ENCODE measurements around the gene PNPLA8. TPM values are rescaled to one million over a fixed set of nuclear protein-coding genes. Genes with fewer than 3 reads are reported as not detected.

Gene PNPLA8
- total RNA-seq, 1 donor from 2014 or later: 29.5 TPM

DNA sequence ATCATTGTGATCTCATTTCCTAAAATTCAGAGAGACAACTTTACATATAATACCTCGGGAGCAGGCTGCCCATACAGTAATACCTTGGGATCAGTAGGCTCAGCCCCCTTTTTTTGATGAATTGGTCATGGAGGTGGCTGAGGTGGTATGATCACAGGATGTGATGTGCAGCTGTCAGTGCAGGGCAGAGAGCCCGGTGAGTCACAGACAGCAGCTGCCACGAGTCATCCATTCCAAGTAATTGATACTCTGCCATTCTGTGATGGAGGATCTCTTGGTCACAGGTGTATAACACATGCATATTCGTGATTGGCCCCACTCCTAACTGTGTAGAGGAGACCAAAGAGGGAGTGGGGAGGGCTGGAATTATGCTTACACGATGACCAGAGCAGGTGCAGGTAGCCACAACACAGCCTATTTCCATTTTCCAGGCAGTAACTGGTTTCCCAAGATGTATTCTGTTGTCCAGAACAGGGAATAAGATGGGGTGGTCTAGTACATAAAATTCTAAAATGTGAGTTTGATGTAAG is 83.8 kb downstream of the PNPLA8 start:
- Mint-ChIP-seq H3K9me3 (ENCODE audit: unreplicated experiment) (no peaks in the 10 kb centered on the region), H3K27ac (ENCODE audit: unreplicated experiment) (no peak overlapping the region), H3K27me3 (ENCODE audit: unreplicated experiment) (no peaks in the 10 kb centered on the region), H3K4me3 (ENCODE audit: unreplicated experiment) (no peak overlapping the region), H3K4me1 (ENCODE audit: unreplicated experiment) (no peaks in the 10 kb centered on the region), H3K36me3 (ENCODE audit: unreplicated experiment) (peaks cover 5% of the 10 kb centered on the region)
- no peak for DNase-seq (ENCODE audit: extremely low spot score, unreplicated experiment)
- no peak for TF ChIP-seq CTCF (IDR thresholded peaks at IDR 0.05)

DNA sequence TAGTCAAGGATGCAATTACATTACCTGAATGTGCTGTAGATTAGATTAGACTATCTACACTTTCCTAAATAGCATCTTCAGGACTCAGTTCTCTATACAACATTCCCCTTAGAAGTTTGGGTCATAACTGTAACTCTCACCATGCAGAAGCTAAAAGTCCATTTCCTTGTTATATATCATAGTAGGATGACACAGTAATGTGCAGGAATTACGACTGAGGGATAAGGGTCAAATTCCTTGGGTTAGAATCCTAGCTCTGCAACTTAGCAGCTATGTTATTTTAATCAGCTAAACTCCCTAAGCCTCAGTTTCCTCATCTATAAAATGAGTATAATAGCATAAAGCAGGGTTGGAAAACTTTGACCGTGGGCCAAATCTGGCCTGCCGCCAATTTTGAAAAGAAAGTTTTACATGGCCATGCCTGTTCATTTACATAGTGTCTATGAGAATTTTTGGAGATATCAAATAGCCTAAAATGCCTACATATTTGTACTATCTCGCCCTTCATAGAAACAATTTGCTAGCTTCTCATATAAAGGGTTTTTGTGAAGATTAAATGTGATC is 84.5 kb downstream of the PNPLA8 start:
- TF ChIP-seq CTCF (IDR thresholded peaks at IDR 0.05): no peak
- Mint-ChIP-seq H3K9me3 (ENCODE audit: unreplicated experiment) (no peaks in the 10 kb centered on the region), H3K4me1 (ENCODE audit: unreplicated experiment) (no peaks in the 10 kb centered on the region), H3K36me3 (ENCODE audit: unreplicated experiment) (peaks cover 5% of the 10 kb centered on the region), H3K27ac (ENCODE audit: unreplicated experiment) (no peak overlapping the region), H3K27me3 (ENCODE audit: unreplicated experiment) (no peaks in the 10 kb centered on the region), H3K4me3 (ENCODE audit: unreplicated experiment) (no peak overlapping the region)
- no peak for DNase-seq (ENCODE audit: extremely low spot score, unreplicated experiment)

DNA sequence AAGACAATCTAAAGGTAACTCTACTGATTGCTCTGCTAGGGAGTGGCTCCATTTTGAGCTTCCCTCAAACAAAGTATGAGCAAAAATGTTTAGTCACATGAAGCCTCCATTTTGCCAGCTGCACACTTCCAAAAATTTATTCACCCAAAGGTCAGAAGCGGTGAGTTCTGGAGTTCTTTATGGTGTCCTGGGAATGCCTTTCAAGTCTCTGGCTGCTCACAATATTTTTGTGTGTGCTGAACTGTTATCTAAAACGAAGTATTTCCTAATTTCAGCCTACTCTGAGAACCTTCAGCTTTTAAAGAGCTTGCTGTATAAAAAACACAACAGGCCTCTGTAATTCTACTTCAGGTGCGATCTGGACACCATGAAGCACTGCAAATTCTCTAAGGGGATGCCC is 85.3 kb downstream of the PNPLA8 start:
- peaks cover 3% of the 10 kb centered on the region for H3K36me3 Mint-ChIP-seq (ENCODE audit: unreplicated experiment)
- no peak for DNase-seq (ENCODE audit: extremely low spot score, unreplicated experiment)
- H3K27me3 Mint-ChIP-seq (ENCODE audit: unreplicated experiment): no peaks in the 10 kb centered on the region
- H3K4me1 Mint-ChIP-seq (ENCODE audit: unreplicated experiment): no peaks in the 10 kb centered on the region
- H3K4me3 Mint-ChIP-seq (ENCODE audit: unreplicated experiment): no peak overlapping the region
- H3K9me3 Mint-ChIP-seq (ENCODE audit: unreplicated experiment): no peaks in the 10 kb centered on the region
- no peak overlapping the region for H3K27ac Mint-ChIP-seq (ENCODE audit: unreplicated experiment)
- no peak for TF ChIP-seq CTCF (IDR thresholded peaks at IDR 0.05)

DNA sequence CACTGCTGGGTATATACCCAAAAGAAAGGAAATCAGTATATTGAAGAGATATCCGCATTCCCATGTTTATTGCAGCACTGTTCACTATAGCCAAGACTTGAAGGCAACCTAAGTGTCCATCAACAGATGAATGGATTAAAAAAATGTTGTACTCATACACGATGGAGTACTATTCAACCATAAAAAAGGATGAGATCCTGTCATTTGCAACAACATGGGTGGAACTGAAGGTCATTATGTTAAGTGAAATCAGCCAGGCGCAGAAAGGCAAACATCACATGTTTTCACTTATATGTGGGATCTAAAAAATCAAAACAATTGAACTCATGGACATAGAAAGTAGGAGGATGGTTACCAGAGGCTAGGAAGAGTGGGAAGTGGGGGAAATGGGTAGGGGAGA is 89.0 kb downstream of the PNPLA8 start:
- Mint-ChIP-seq H3K36me3 (ENCODE audit: unreplicated experiment) (peaks cover 6% of the 10 kb centered on the region), H3K9me3 (ENCODE audit: unreplicated experiment) (peaks cover 6% of the 10 kb centered on the region), H3K27me3 (ENCODE audit: unreplicated experiment) (no peaks in the 10 kb centered on the region), H3K27ac (ENCODE audit: unreplicated experiment) (no peak overlapping the region), H3K4me1 (ENCODE audit: unreplicated experiment) (peaks cover 8% of the 10 kb centered on the region), H3K4me3 (ENCODE audit: unreplicated experiment) (no peak overlapping the region)
- no peak for TF ChIP-seq CTCF (IDR thresholded peaks at IDR 0.05)
- DNase-seq (ENCODE audit: extremely low spot score, unreplicated experiment): no peak

DNA sequence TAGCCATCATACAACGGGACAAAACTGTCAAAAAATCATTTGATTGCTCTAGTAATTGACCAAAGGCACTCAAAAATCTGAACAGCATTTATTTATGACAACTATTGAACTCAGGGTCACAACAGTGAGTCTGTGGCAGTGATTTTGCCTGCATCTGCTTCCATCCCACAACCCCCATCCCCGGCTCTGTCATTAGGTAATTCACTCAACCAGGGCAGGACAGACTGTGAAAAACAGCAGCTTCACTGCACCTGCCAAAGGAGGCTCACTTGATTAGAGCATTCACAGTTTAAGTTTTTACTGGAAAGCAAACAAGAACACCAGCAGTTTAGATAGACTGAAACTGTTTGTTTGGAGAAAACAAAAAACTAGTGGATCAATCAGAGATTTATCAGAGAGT is 91.9 kb downstream of the PNPLA8 start:
- H3K4me1 Mint-ChIP-seq (ENCODE audit: unreplicated experiment): peaks cover 12% of the 10 kb centered on the region
- no peak overlapping the region for H3K4me3 Mint-ChIP-seq (ENCODE audit: unreplicated experiment)
- no peaks in the 10 kb centered on the region for H3K27me3 Mint-ChIP-seq (ENCODE audit: unreplicated experiment)
- no peak for TF ChIP-seq CTCF (IDR thresholded peaks at IDR 0.05)
- DNase-seq (ENCODE audit: extremely low spot score, unreplicated experiment): no peak
- peaks cover 6% of the 10 kb centered on the region for H3K9me3 Mint-ChIP-seq (ENCODE audit: unreplicated experiment)
- peaks cover 9% of the 10 kb centered on the region for H3K36me3 Mint-ChIP-seq (ENCODE audit: unreplicated experiment)
- no peak overlapping the region for H3K27ac Mint-ChIP-seq (ENCODE audit: unreplicated experiment)
